ENCODE measurements around the gene DOCK10.

DNA sequence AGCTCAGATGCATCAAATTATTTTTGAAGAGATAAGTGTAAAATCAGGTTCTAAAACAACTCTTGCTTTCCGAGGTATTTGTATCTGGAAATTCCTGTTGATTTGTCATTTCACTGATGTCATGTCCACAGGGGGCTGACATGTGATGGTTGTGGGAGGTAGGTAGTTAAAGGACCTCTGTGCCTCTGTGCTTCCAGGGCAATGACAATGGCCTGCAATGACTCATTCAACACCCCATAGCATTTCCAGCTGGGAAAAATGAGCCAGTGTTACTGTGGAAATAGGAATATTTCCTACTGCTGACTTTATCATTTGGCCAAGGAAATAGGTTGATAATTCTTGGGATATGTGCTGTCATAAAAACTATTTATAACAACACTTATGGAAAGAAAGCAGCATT lies 239.9 kb downstream of the DOCK10 start:
- no peak for TF ChIP-seq POLR2A (IDR thresholded peaks at IDR 0.05)
- TF ChIP-seq, protein P1, sequence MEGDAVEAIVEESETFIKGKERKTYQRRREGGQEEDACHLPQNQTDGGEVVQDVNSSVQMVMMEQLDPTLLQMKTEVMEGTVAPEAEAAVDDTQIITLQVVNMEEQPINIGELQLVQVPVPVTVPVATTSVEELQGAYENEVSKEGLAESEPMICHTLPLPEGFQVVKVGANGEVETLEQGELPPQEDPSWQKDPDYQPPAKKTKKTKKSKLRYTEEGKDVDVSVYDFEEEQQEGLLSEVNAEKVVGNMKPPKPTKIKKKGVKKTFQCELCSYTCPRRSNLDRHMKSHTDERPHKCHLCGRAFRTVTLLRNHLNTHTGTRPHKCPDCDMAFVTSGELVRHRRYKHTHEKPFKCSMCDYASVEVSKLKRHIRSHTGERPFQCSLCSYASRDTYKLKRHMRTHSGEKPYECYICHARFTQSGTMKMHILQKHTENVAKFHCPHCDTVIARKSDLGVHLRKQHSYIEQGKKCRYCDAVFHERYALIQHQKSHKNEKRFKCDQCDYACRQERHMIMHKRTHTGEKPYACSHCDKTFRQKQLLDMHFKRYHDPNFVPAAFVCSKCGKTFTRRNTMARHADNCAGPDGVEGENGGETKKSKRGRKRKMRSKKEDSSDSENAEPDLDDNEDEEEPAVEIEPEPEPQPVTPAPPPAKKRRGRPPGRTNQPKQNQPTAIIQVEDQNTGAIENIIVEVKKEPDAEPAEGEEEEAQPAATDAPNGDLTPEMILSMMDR (IDR thresholded peaks at IDR 0.05) = no peak
- TF ChIP-seq POLR2AphosphoS5 (IDR thresholded peaks at IDR 0.05) = no peak

All from stomach (tissue), 4 donors.